Gastrocnemius medialis (tissue), 4 donors: ENCODE measurements around the gene PPT1. TPM values are rescaled to one million over a fixed set of nuclear protein-coding genes. Genes with fewer than 3 reads are reported as not detected.

ENCODE experiments used
- ATAC-seq, 2 donors: fragments of 150-250 bp; one replicate each; pipeline ENCODE4 v1.9.1; 2016
- DNase-seq, 2 donors: peaks; one replicate each; pipeline ENCODE4 v3.0.0-alpha.2; 2019
- H3K27ac ChIP-seq, 4 donors: fragments of 200-600 bp; sonication (generic); 1 replicate in 1 of 4; 2 replicates in 3 of 4; pipeline ENCODE4 v1.5.1; 2016 to 2018; ENCODE audit warnings: mild to moderate bottlenecking in 2 of 4, moderate library complexity in 1 of 4
- H3K27me3 ChIP-seq, 3 donors: fragments of 200-600 bp; sonication (generic) in 2 of 3; 1 replicate in 1 of 3; 2 replicates in 2 of 3; pipeline versions ENCODE4 v1.5.1 to v1.6.0; 2016 to 2019; ENCODE audit warnings: mild to moderate bottlenecking in 1 of 3, moderate library complexity in 1 of 3
- H3K36me3 ChIP-seq, 2 donors: fragments of 200-600 bp; sonication (generic) in 1 of 2; one replicate each; pipeline ENCODE4 v1.5.1; 2017 to 2018
- H3K4me1 ChIP-seq, 2 donors: fragments of 200-600 bp; sonication (generic) in 1 of 2; one replicate each; pipeline ENCODE4 v1.5.1; 2016 to 2017; ENCODE audit warnings: mild to moderate bottlenecking in 2 of 2
- H3K4me3 ChIP-seq, 4 donors: fragments of 200-600 bp; sonication (generic) in 3 of 4; 1 replicate in 1 of 4; 2 replicates in 3 of 4; pipeline ENCODE4 v1.5.1; 2016 to 2019; ENCODE audit warnings: mild to moderate bottlenecking in 2 of 4
- H3K9me3 ChIP-seq, 3 donors: fragments of 200-600 bp; sonication (generic) in 2 of 3; 1 replicate in 1 of 3; 2 replicates in 2 of 3; pipeline ENCODE4 v1.5.1; 2016 to 2019
- POLR2A ChIP-seq, 2 donors: fragments of 450-650 bp; IDR thresholded peaks; one replicate each; pipeline ENCODE4 v1.6.1; 2017; ENCODE audit warnings: antibody characterized with exemption in 2 of 2, mild to moderate bottlenecking in 2 of 2, moderate library complexity in 2 of 2
- in situ Hi-C, 4 donors: fragments of 200-750 bp; cut with MboI; loops; one replicate each; pipeline versions ENCODE4 v1.15.0 to v1.8.0; 2017; ENCODE audit warnings: low sequenced_read_pairs in 4 of 4
- intact Hi-C: fragments of 100-400 bp; cut with DNase I; formaldehyde crosslinking; loops from one replicate; pipeline ENCODE4 v1.15.1; 2023; ENCODE audit warnings: low total_unique reads
- total RNA-seq, 4 donors: library from RNA; depleted of rRNA; stranded (reverse); fragments of >200 nt; gene quantifications; one replicate each; pipeline versions ENCODE4 v1.1.0 to v1.2.3, GENCODE V29; 2016
- TF ChIP-seq, protein P1 (sequence below), 5 experiments: fragments of 450-650 bp in 3 of 5; fragments of 200-600 bp in 2 of 5; sonication (generic) in 2 of 5; IDR thresholded peaks in 4 of 5; conservative IDR thresholded peaks in 1 of 5; 1 replicate in 4 of 5; 2 replicates in 1 of 5; pipeline ENCODE4 v1.5.1; 2016 to 2019; ENCODE audit warnings: antibody characterized with exemption in 5 of 5, mild to moderate bottlenecking in 3 of 5, moderate library complexity in 3 of 5

The PPT1 gene
- total RNA-seq, 4 donors from 2014 or later = 8.5 to 23.2 (median 13.4) TPM

DNA sequence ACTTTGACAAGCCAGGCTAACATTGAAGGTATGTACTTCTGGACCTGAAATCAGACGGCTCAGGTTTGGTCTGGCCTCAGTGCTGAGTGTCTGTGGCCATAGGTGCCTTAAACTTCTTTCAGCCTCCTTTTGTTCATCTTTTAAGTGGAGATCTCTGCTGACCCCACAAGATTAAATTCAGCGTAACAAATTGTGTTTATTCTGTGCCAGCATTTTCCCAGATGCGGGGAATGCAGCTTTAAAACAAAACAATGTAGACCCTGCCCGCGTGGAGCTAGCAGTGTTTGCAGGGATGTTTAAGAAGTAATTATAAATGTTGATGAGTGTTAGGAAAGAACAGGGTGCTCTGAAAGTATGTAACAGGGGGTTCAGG, 55.6 kb downstream of the PPT1 start:
- Histone ChIP-seq H3K4me3 (peak overlapping the region; percentile 96 to 98 (median 98)), H3K4me1 (peaks cover 44 to 53% of the 10 kb centered on the region in 2 donors), H3K27ac (peak overlapping the region; percentile 95 to 100 (median 99)), H3K9me3 (no peaks in the 10 kb centered on the region), H3K27me3 (no peaks in the 10 kb centered on the region), H3K36me3 (no peaks in the 10 kb centered on the region)
- TF ChIP-seq POLR2A (IDR thresholded peaks at IDR 0.05) = no peak
- TF ChIP-seq, protein P1, sequence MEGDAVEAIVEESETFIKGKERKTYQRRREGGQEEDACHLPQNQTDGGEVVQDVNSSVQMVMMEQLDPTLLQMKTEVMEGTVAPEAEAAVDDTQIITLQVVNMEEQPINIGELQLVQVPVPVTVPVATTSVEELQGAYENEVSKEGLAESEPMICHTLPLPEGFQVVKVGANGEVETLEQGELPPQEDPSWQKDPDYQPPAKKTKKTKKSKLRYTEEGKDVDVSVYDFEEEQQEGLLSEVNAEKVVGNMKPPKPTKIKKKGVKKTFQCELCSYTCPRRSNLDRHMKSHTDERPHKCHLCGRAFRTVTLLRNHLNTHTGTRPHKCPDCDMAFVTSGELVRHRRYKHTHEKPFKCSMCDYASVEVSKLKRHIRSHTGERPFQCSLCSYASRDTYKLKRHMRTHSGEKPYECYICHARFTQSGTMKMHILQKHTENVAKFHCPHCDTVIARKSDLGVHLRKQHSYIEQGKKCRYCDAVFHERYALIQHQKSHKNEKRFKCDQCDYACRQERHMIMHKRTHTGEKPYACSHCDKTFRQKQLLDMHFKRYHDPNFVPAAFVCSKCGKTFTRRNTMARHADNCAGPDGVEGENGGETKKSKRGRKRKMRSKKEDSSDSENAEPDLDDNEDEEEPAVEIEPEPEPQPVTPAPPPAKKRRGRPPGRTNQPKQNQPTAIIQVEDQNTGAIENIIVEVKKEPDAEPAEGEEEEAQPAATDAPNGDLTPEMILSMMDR (IDR thresholded peaks at IDR 0.05 in 4 of 5, conservative IDR thresholded peaks at IDR 0.05 in 1 of 5) = no peak
- ATAC-seq = no peak
- intact Hi-C loops (loop anchor here (2.0 to 5.0 kb wide), 2 partner anchors 216 to 465 kb away; partner anchors contain the start of genes PABPC4 and ZMPSTE24), in situ Hi-C loops (no loop called here)
- no peak for DNase-seq

DNA sequence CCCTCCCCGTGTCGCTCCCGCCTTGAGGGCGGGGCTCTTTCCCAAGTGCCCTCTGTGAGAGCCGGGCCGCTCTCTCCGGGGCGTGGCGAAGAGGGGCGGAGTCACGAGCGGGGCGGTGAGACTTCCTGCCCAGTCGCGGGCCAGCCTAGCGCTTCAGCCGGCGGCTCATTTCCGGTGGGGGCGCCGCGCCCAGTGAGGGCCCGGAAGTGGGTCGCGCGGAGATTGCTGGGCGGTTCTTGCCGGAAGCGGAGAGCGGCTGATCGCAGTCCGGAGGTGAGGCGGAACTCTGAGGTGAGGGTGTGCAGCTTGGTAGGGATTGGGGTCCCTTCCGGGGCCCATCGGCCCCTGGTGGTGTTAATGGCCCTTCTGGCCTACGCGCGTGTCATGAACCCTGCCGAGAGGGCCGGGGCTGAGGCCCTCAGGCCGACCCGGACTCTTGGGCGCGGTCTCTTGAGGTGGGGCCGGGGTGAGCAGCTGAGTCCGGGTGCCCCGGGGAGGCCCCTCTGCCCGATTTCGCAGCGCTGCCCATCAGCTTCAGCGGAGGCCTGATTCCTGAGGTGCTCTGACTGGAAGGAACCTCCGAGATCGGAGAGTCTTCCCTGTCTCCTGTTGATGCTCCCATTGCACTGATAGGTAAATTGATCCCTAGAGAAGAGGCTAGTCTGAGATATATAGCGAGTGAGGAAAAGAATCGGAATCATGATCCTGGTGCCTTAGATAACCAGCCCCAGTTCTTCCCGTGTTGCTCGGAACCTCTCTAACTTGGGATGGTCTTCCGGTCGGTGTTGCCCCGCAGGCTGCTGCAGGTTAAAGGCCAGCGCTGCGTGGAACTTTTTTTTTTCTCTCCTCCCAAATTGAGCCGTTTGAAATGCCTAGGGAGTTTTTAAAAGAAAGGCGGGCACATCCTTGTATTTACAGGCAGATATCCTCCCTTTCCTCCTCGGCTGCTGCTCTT, 56.3 kb downstream of the PPT1 start, which contains the start of gene CAP1:
TSS of gene CAP1 (plus strand) at position 219 of the 955 bp plus-strand sequence. CDS start 18,618 bp downstream, outside the sequence.
- intact Hi-C loops (loop anchor here (1.0 to 5.0 kb wide), 3 partner anchors 121 to 464 kb away; partner anchors contain the start of genes PABPC4, RLF and ZMPSTE24), in situ Hi-C loops (no loop called here)
- peak; percentile 86 for ATAC-seq
- H3K4me3 ChIP-seq = peak within 1 kb of the TSS; percentile 96 to 98 (median 98)
- H3K4me1 ChIP-seq = peaks cover 44 to 59% of the 10 kb centered on the region in 2 donors
- H3K27ac ChIP-seq = peak within 1 kb of the TSS; percentile 95 to 100 (median 99)
- no peaks in the 10 kb centered on the region for H3K9me3 ChIP-seq
- TF ChIP-seq, protein P1 (IDR thresholded peaks at IDR 0.05 in 4 of 5, conservative IDR thresholded peaks at IDR 0.05 in 1 of 5) = peak in 1 of 5 experiments; percentile 8
- peak; percentile 72 to 75 for TF ChIP-seq POLR2A (IDR thresholded peaks at IDR 0.05)
- no peaks in the 10 kb centered on the region for H3K27me3 ChIP-seq
- peak; percentile 98 to 99 for DNase-seq
- no peaks in the 10 kb centered on the region for H3K36me3 ChIP-seq

DNA sequence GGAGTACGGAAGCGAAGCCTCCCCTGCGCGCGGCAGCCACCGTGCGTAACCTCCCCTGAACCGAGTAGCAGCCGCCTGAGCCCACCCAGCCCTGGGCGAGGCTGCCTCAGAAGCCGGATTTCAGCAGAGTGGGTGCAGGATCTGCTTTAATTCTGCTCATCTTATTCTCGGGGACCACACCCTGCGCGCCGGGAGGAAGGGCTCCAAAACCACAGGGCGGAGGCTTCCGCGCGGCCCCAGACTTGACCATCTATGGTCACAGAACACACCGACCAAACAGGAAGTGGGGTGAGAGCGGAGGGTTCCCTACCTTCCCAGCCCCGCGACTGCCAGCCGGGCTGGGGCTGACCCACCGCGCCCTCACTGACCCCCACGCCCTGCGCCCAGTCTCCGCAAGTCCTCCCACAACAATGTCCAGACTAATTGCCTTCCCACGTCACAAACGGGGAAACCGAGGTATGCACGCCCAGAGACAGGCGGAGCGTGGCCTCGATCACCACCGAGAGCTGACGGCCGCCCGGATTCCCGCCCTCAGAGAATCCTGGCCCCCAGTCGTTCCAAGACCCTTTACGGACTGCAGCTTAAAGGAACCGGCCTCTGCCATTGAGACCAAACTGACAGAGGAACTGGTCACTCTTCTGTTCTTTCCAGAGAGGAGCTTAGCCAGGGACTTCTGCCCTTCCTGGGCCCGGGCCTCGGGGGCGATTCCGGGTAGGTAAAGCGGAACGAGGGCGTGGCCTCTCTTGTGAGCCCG, 57.1 kb downstream of the PPT1 start:
- DNase-seq = peak; percentile 82 to 89
- Histone ChIP-seq H3K27ac (peak overlapping the region; percentile 95 to 100 (median 99)), H3K9me3 (no peaks in the 10 kb centered on the region), H3K4me3 (peak overlapping the region; percentile 80 to 98 (median 98)), H3K36me3 (no peaks in the 10 kb centered on the region), H3K27me3 (no peaks in the 10 kb centered on the region), H3K4me1 (peaks cover 45 to 55% of the 10 kb centered on the region in 2 donors)
- ATAC-seq = peak; percentile 78 to 79
- in situ Hi-C loops = loop anchor here in 1 of 4 donors (10.0 kb wide), 1 partner anchor 115 kb away; no protein-coding TSS in a partner anchor
- intact Hi-C loops = loop anchor here (1.0 to 5.0 kb wide), 4 partner anchors 121 to 463 kb away; partner anchors contain the start of genes PABPC4, RLF and ZMPSTE24
- TF ChIP-seq POLR2A (IDR thresholded peaks at IDR 0.05) = peak; percentile 97 to 98
- TF ChIP-seq, protein P1 (IDR thresholded peaks at IDR 0.05 in 4 of 5, conservative IDR thresholded peaks at IDR 0.05 in 1 of 5) = no peak

DNA sequence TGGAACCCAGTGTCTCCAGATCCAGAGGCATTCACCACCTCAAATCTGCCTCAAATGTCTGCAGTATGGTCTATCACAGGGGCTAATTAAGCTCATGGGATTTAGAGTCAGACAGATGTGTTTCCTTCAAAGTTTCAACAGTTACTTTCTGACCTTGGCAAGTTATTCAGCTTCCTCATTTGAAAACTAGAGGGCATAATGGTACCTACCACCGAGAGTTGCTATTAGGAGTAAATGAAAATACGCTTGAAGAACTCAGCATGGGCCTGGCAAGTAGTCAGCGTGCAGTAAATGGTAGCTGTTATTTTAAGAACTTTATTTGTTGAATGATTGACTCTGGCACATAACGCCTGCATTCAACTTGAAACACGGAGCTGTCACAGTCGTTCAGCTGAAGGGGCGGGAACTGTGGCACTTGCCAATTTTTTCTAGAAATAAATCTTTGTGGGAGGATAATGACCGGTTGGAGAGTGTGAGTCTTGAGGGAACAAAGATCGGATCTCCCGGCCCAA, 57.8 kb downstream of the PPT1 start:
- intact Hi-C loops = loop anchor here (5.0 kb wide), 1 partner anchor 353 kb away; no protein-coding TSS in a partner anchor
- Histone ChIP-seq H3K4me1 (peaks cover 45 to 51% of the 10 kb centered on the region in 2 donors), H3K27me3 (no peaks in the 10 kb centered on the region), H3K36me3 (no peaks in the 10 kb centered on the region), H3K9me3 (no peaks in the 10 kb centered on the region), H3K27ac (peak overlapping the region; percentile 95 to 100 (median 99)), H3K4me3 (peak overlapping the region; percentile 80 to 98 (median 98))
- DNase-seq (peak in 1 of 2 donors; percentile 7), ATAC-seq (peak; percentile 0 to 11)
- no peak for TF ChIP-seq POLR2A (IDR thresholded peaks at IDR 0.05)
- TF ChIP-seq, protein P1 (IDR thresholded peaks at IDR 0.05 in 4 of 5, conservative IDR thresholded peaks at IDR 0.05 in 1 of 5) = peak in 2 of 5 experiments; percentile 18 to 35
- in situ Hi-C loops = loop anchor here in 1 of 4 donors (10.0 kb wide), 1 partner anchor 114 kb away; no protein-coding TSS in a partner anchor
